SK-N-SH (cell line): ENCODE results near the gene RNFT2.

Source experiments
- CHD2 ChIP-seq: fragments of 150-350 bp; IDR thresholded peaks from 2 replicates; pipeline ENCODE4 v1.6.1; 2018; ENCODE audit warnings: low read length; ENCODE audit not compliant: partially characterized antibody
- EP300 ChIP-seq, 2 experiments: IDR thresholded peaks; 2 replicates each; pipeline versions ENCODE4 v1.4.0 to v1.6.1; 2012; ENCODE audit warnings: borderline replicate concordance in 1 of 2, low read depth in 1 of 2, low read length in 1 of 2
- EZH2phosphoT487 ChIP-seq: fragments of 200-600 bp; sonication (generic); IDR thresholded peaks from 2 replicates; pipeline ENCODE4 v1.6.1; 2017; ENCODE audit warnings: low read depth, mixed run types, mild to moderate bottlenecking, antibody characterized with exemption, moderate library complexity, borderline replicate concordance
- NRF1 ChIP-seq: IDR thresholded peaks from 2 replicates; pipeline ENCODE4 v1.6.1; 2012; ENCODE audit warnings: low read depth, mild to moderate bottlenecking, low read length
- POLR2AphosphoS5 ChIP-seq: IDR thresholded peaks from 2 replicates; pipeline ENCODE4 v1.6.1; 2012; ENCODE audit warnings: low read depth, low read length
- RAD21 ChIP-seq: IDR thresholded peaks from 2 replicates; pipeline ENCODE4 v1.6.1; 2012; ENCODE audit warnings: mild to moderate bottlenecking, low read length
- RFX5 ChIP-seq: IDR thresholded peaks from 2 replicates; pipeline ENCODE4 v1.6.1; 2012; ENCODE audit warnings: mild to moderate bottlenecking, improper control_type of control experiment, low read length
- TCF12 ChIP-seq: IDR thresholded peaks from 2 replicates; pipeline ENCODE4 v1.4.0; 2012
- YY1 ChIP-seq: IDR thresholded peaks from 2 replicates; pipeline ENCODE4 v1.4.0; 2012; ENCODE audit warnings: low read depth, mild to moderate bottlenecking
- TF ChIP-seq, protein P1 (sequence below): fragments of 200-600 bp; sonication (generic); IDR thresholded peaks from 2 replicates; pipeline ENCODE4 v1.6.1; 2017; ENCODE audit warnings: antibody characterized with exemption, mild to moderate bottlenecking, moderate library complexity
- TF ChIP-seq, protein P2 (sequence below): IDR thresholded peaks from 2 replicates; pipeline ENCODE4 v1.6.1; 2012; ENCODE audit warnings: mild to moderate bottlenecking, low read depth, low read length, moderate library complexity
- TF ChIP-seq, protein P3 (sequence below): fragments of 150-350 bp; IDR thresholded peaks from 2 replicates; pipeline ENCODE4 v1.6.1; 2017; ENCODE audit warnings: antibody characterized with exemption, low read length, low read depth, borderline replicate concordance

DNA sequence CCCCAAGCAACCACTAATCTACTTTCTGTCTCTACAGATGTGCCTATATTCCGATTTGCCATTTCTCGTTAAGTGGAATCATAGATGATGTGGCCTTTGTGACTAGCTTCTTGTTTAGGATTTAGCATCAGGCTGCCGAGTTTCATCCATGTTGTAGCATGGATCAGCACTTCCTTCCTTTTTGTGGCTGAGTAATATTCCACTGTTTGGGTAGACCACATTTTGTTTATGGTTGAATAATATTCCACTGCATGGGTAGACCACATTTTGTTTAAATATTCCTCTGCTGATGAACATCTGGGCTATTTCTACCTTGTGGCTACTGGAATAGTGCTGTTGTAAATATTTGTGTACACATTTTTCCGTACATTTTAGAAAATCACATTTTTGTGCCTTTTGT lies 36.7 kb upstream of the RNFT2 start:
- TF ChIP-seq NRF1 (no peak), EP300 (IDR thresholded peaks at IDR 0.05; ENCODE audit: borderline replicate concordance in 1 of 2, low read depth in 1 of 2, low read length in 1 of 2) (no peak), CHD2 (no peak), TCF12 (no peak), RFX5 (no peak), RAD21 (no peak), POLR2AphosphoS5 (no peak), YY1 (no peak), EZH2phosphoT487 (no peak)
- TF ChIP-seq, protein P1, sequence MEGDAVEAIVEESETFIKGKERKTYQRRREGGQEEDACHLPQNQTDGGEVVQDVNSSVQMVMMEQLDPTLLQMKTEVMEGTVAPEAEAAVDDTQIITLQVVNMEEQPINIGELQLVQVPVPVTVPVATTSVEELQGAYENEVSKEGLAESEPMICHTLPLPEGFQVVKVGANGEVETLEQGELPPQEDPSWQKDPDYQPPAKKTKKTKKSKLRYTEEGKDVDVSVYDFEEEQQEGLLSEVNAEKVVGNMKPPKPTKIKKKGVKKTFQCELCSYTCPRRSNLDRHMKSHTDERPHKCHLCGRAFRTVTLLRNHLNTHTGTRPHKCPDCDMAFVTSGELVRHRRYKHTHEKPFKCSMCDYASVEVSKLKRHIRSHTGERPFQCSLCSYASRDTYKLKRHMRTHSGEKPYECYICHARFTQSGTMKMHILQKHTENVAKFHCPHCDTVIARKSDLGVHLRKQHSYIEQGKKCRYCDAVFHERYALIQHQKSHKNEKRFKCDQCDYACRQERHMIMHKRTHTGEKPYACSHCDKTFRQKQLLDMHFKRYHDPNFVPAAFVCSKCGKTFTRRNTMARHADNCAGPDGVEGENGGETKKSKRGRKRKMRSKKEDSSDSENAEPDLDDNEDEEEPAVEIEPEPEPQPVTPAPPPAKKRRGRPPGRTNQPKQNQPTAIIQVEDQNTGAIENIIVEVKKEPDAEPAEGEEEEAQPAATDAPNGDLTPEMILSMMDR, result no peak
- TF ChIP-seq, protein P2, sequence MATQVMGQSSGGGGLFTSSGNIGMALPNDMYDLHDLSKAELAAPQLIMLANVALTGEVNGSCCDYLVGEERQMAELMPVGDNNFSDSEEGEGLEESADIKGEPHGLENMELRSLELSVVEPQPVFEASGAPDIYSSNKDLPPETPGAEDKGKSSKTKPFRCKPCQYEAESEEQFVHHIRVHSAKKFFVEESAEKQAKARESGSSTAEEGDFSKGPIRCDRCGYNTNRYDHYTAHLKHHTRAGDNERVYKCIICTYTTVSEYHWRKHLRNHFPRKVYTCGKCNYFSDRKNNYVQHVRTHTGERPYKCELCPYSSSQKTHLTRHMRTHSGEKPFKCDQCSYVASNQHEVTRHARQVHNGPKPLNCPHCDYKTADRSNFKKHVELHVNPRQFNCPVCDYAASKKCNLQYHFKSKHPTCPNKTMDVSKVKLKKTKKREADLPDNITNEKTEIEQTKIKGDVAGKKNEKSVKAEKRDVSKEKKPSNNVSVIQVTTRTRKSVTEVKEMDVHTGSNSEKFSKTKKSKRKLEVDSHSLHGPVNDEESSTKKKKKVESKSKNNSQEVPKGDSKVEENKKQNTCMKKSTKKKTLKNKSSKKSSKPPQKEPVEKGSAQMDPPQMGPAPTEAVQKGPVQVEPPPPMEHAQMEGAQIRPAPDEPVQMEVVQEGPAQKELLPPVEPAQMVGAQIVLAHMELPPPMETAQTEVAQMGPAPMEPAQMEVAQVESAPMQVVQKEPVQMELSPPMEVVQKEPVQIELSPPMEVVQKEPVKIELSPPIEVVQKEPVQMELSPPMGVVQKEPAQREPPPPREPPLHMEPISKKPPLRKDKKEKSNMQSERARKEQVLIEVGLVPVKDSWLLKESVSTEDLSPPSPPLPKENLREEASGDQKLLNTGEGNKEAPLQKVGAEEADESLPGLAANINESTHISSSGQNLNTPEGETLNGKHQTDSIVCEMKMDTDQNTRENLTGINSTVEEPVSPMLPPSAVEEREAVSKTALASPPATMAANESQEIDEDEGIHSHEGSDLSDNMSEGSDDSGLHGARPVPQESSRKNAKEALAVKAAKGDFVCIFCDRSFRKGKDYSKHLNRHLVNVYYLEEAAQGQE, result no peak
- TF ChIP-seq, protein P3, sequence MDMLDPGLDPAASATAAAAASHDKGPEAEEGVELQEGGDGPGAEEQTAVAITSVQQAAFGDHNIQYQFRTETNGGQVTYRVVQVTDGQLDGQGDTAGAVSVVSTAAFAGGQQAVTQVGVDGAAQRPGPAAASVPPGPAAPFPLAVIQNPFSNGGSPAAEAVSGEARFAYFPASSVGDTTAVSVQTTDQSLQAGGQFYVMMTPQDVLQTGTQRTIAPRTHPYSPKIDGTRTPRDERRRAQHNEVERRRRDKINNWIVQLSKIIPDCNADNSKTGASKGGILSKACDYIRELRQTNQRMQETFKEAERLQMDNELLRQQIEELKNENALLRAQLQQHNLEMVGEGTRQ, result no peak
